Epidermal melanocyte (primary cell): ENCODE measurements around the gene PDCL3.

Experiments used
- DNase-seq: peaks from one replicate; pipeline ENCODE4 v3.0.0; 2011; ENCODE audit warnings: low spot score; ENCODE audit not compliant: insufficient read length

PDCL3 gene

DNA sequence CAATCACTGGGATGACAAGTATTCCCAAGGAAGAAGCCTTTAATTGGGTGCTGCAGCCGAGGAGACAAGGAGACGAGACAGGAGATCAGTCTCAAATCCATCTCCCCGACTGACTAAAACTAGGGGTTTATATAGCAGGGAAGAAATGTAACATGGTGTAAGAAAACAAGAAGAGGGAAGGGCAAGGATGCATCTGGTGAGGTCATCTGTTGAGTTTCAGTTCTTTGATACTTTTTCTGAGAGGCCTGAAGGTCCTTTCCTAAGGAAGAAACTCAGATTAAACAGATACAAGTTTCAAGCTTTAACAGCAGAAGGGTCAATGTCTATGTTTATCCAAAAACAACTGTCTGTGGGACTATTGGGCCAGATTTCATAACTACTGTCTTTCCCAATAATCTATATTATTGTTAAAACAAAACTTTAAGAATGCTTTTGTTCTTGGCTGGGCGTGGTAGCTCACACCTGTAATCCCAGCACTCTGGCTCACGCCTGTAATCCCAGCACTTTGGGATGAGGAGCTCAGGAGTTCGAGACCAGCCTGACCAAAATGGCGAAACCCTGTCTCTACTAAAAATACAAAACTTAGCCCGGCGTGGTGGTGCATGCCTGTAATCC is 2.5 kb upstream of the PDCL3 start:
- no peak for DNase-seq

- no peak for DNase-seq
Observed at GRCh38 chr2:100561191-100561590, 1.6 kb upstream of the PDCL3 start.

GRCh38 chr2:100563407-100564247 is 834 bp downstream of the PDCL3 start:
- no peak for DNase-seq

DNA sequence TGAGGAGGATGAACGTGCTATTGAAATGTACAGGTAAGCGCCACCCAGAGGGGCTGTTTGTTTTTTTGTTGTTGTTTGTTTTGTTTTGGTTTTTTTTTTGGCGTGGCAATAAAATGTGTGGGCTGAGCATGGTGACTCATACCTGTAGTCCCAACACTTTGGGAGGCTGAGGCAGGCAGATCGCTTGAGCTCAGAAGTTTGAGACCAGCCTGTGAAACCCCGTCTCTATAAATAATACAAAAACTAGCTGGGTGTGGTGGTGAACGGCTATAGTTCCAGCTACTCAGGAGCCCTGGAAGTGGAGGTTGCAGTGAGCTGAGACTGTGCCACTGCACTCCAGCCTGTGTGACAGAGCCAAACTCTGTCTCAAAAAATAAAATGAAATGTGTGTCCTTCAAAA is 6.2 kb downstream of the PDCL3 start:
- DNase-seq = no peak

- no peak for DNase-seq
Observed at GRCh38 chr2:100571668-100572067, 8.9 kb downstream of the PDCL3 start.

GRCh38 chr2:100577777-100578176 is 15.0 kb downstream of the PDCL3 start:
- no peak for DNase-seq

- DNase-seq = no peak
Observed at GRCh38 chr2:100580367-100581276, 17.8 kb downstream of the PDCL3 start.

DNA sequence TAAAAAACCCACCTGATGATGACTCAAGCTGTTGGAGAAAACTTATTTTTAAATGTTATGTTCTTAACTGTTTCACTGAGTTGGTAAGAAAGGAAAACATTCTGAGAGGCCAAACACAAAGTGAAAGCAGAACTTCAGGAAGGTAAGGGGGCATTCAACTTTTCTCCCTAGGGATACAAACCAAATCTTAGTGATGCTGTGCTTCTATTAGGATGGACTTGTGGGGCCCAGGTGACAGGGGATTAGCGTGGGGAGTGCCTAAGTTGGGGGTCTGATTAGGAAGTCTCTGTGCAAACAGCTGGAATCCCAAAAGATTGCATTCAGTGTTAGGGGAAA is 18.5 kb downstream of the PDCL3 start:
- no peak for DNase-seq

DNA sequence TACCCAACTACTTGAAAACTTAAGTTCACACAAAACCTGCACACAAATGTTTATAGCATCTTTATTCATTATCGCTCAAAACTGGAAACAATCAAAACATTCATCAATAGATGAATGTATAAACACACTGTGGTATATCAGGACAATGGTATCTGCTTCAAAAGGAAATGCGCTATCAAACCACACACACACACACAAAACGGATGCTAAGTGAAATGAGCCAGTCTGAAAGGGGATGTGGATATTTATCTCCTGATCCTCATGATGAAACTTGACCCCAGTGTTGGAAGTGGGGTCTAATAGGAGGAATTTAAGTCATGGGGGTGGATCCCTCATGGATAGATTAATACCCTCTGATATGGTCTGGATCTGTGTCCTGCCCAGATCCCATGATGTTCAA is 22.0 kb downstream of the PDCL3 start:
- DNase-seq = no peak

- DNase-seq = no peak
Observed at GRCh38 chr2:100588071-100588786, 25.4 kb downstream of the PDCL3 start.

DNA sequence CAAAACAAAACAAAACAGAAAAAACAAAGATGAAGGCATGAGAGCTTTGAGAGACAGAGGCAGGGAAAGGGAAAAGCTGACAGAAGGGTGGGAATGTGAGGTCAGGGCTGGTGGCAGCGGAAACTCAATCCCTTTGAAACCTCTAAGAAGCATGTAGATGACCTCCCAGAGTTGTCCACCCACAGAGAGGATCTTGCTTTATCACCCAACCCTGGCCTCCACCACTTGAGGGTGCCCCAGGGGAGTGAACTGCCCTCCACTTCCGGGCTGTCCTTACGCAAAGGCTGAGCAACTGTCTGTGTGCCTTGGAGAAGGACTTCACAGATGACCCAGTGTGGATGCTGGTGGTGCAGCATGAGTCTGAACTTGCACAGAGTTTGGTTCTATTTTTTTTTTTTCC is 26.7 kb downstream of the PDCL3 start:
- DNase-seq = no peak

GRCh38 chr2:100592226-100592625 is 29.4 kb downstream of the PDCL3 start:
- DNase-seq = no peak

DNA sequence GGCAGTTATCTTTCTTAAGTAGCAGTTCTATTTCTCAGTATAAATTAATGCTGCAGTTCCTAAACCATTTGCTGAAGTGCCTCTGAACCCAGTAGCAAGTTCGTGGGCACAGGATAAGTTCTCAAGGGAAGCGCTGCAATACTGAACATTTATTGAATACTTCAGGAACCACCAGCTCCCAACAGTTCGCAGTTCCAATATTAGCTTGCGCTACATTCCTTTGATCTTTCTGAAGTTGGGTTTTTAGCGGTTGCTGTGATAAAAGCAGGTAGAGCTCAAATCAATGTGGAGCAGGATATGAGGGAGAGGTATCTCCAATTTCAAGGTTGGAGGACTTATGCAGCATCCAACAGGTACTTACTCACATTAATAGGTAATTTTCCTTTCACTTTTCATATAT is 33.7 kb downstream of the PDCL3 start:
- no peak for DNase-seq

DNA sequence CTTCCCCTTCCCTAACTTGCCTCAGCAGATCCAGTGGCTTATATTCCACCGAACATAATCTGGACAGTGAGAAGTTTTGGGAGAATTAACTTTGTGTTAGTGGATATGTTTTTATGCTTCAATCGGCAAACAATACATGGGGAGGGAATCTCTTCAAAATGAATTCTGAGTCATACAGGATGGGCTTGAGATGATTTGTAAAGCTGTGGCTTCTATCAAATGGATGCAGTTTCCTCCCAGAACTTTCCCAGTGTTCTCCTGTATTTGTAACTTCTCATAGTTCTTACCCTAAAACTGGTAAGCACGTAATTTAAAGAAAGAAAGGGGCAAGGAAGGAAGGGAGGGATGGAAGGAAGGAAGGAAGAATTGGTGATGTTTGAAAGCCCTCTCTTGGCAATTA is 36.8 kb downstream of the PDCL3 start:
- DNase-seq = no peak

DNA sequence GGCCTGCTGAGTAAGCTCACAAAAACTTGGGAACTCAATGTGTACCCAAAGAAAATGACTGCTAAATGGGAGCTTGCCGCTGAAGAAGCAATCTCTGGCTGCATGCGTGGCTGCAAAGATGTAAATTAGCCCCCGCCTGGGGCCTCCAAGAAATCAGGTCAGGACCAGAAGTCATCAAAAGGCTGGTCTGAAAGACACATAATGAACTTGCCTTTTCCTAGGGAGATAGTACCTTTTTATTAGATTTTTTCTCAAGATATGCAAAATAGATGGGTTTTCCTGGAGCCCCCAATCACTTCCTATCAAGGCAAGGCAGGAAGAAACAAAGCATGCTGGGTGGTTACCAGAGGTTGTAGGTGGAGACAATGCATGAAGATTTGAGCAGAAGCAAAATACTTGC is 38.9 kb downstream of the PDCL3 start:
- DNase-seq = no peak

GRCh38 chr2:100603414-100603813 is 40.6 kb downstream of the PDCL3 start:
- no peak for DNase-seq

DNA sequence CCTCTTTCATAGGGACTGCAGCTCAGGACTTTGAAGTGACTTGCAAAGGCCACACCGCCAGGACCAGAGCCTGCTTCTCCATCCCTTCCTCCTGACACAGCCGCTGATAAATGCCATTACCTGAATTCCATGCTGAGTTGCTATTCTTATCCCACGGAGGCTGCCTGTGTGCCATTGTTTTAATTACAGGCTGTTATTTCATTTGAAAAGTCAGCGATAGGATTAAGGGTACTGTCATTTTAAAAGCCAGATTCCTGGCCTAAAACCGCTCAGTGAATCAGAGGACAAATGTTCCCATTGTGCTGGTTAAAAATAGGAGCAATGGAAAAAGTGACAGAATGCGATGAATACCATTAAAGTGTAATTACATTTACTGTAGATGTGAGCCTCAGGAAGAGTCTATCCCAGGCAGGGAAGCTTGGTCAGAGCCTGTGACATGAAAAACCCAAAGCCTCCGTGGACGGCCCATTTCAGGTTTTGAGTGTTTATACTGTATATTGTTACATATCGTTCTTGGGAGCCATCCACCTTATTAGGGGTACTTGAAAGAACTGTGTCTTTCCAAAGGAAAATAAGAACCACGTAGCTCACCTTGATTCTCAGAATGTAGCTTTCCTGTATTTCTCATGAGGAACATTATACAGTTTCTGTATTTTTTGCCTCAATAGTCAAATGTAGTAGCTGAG is 41.3 kb downstream of the PDCL3 start:
- DNase-seq = peak; percentile 31

DNA sequence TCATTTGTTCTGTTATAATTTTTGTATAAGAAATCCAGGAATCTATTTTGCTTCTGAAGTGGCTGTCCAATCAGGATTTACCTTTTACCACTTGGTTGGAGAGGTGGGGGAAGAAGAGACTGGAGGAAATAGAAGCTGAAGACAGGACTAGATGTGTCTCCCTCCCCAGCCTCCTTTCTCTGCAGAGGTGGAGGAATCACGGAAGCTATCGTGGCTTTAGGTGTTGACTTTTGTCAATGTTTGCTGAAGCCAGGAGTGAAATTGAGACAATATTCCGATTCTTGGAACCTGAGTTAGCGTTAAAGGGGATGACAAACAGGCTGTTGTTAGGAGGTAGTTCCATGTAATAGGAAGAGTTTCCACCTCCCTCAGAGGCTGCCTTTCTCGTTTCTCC is 43.5 kb downstream of the PDCL3 start:
- DNase-seq = no peak

GRCh38 chr2:100606726-100607343 is 44.0 kb downstream of the PDCL3 start:
- DNase-seq = peak; percentile 55

- DNase-seq = peak; percentile 60
Observed at GRCh38 chr2:100610381-100610831, 47.6 kb downstream of the PDCL3 start.
